Parathyroid adenoma (tissue), 2 donors: ENCODE measurements around the gene CDKL1.

ENCODE experiments used
- H2AFZ ChIP-seq: fragments of 300-600 bp; sonication (generic); one replicate; pipeline ENCODE4 v1.7.0; 2017; ENCODE audit warnings: antibody characterized with exemption, mild to moderate bottlenecking
- H3K27ac ChIP-seq: fragments of 300-600 bp; sonication (generic); one replicate; pipeline ENCODE4 v1.7.0; 2017
- H3K27me3 ChIP-seq: fragments of 300-600 bp; sonication (generic); one replicate; pipeline ENCODE4 v1.7.0; 2017; ENCODE audit warnings: low read length; ENCODE audit not compliant: control insufficient read depth, insufficient read depth
- H3K36me3 ChIP-seq: fragments of 300-600 bp; sonication (generic); one replicate; pipeline ENCODE4 v1.7.0; 2017; ENCODE audit warnings: low read length; ENCODE audit not compliant: control insufficient read depth, insufficient read depth
- H3K4me1 ChIP-seq: fragments of 300-600 bp; sonication (generic); one replicate; pipeline ENCODE4 v1.7.0; 2017; ENCODE audit warnings: control low read depth
- H3K4me2 ChIP-seq: fragments of 300-600 bp; sonication (generic); one replicate; pipeline ENCODE4 v1.7.0; 2017; ENCODE audit warnings: low read length
- H3K4me3 ChIP-seq: fragments of 300-600 bp; sonication (generic); one replicate; pipeline ENCODE4 v1.7.0; 2017; ENCODE audit warnings: low read depth, low read length
- H3K79me2 ChIP-seq: fragments of 300-600 bp; sonication (generic); one replicate; pipeline ENCODE4 v1.7.0; 2017; ENCODE audit warnings: control low read depth
- H3K9ac ChIP-seq: fragments of 300-600 bp; sonication (generic); one replicate; pipeline ENCODE4 v1.7.0; 2017; ENCODE audit warnings: mild to moderate bottlenecking
- H3K9me3 ChIP-seq: fragments of 300-600 bp; sonication (generic); one replicate; pipeline ENCODE4 v1.7.0; 2017; ENCODE audit warnings: low read length; ENCODE audit not compliant: control insufficient read depth
- TF ChIP-seq, protein P1 (sequence below): fragments of 300-600 bp; sonication (generic); IDR thresholded peaks from one replicate; pipeline ENCODE4 v1.7.0; 2017; ENCODE audit warnings: antibody characterized with exemption, mild to moderate bottlenecking
- donor health status: primary hyperparathyroidism.

The CDKL1 gene

GRCh38 chr14:50377550-50378085, 19.1 kb downstream of the CDKL1 start:
- TF ChIP-seq, protein P1, sequence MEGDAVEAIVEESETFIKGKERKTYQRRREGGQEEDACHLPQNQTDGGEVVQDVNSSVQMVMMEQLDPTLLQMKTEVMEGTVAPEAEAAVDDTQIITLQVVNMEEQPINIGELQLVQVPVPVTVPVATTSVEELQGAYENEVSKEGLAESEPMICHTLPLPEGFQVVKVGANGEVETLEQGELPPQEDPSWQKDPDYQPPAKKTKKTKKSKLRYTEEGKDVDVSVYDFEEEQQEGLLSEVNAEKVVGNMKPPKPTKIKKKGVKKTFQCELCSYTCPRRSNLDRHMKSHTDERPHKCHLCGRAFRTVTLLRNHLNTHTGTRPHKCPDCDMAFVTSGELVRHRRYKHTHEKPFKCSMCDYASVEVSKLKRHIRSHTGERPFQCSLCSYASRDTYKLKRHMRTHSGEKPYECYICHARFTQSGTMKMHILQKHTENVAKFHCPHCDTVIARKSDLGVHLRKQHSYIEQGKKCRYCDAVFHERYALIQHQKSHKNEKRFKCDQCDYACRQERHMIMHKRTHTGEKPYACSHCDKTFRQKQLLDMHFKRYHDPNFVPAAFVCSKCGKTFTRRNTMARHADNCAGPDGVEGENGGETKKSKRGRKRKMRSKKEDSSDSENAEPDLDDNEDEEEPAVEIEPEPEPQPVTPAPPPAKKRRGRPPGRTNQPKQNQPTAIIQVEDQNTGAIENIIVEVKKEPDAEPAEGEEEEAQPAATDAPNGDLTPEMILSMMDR = no peak
- no peaks in the 10 kb centered on the region for H3K4me1 ChIP-seq
- no peak overlapping the region for H3K27ac ChIP-seq
- H3K79me2 ChIP-seq = no peaks in the 10 kb centered on the region
- H2AFZ ChIP-seq = no peak overlapping the region
- H3K9ac ChIP-seq = no peak overlapping the region
- no peaks in the 10 kb centered on the region for H3K27me3 ChIP-seq
- no peak overlapping the region for H3K4me3 ChIP-seq
- H3K4me2 ChIP-seq = no peak overlapping the region
- no peaks in the 10 kb centered on the region for H3K36me3 ChIP-seq
- no peaks in the 10 kb centered on the region for H3K9me3 ChIP-seq

GRCh38 chr14:50375760-50376159, 20.9 kb downstream of the CDKL1 start:
- TF ChIP-seq, protein P1 = no peak
- no peaks in the 10 kb centered on the region for H3K4me1 ChIP-seq

GRCh38 chr14:50373959-50374358, 22.7 kb downstream of the CDKL1 start:
- TF ChIP-seq, protein P1 = no peak
- H3K27ac ChIP-seq = no peak overlapping the region
- no peaks in the 10 kb centered on the region for H3K79me2 ChIP-seq
- H2AFZ ChIP-seq = no peak overlapping the region
- H3K4me3 ChIP-seq = no peak overlapping the region
- H3K27me3 ChIP-seq = no peaks in the 10 kb centered on the region
- H3K36me3 ChIP-seq = no peaks in the 10 kb centered on the region
- H3K4me2 ChIP-seq = no peak overlapping the region
- no peaks in the 10 kb centered on the region for H3K9me3 ChIP-seq
- no peaks in the 10 kb centered on the region for H3K4me1 ChIP-seq
- H3K9ac ChIP-seq = no peak overlapping the region

More at GRCh38 chr14:50375760-50376159, 20.9 kb downstream of the CDKL1 start:
- Histone ChIP-seq H2AFZ (no peak overlapping the region), H3K27me3 (no peaks in the 10 kb centered on the region), H3K27ac (no peak overlapping the region), H3K4me3 (no peak overlapping the region), H3K79me2 (no peaks in the 10 kb centered on the region), H3K9me3 (no peaks in the 10 kb centered on the region), H3K4me2 (no peak overlapping the region), H3K9ac (no peak overlapping the region), H3K36me3 (no peaks in the 10 kb centered on the region)

DNA sequence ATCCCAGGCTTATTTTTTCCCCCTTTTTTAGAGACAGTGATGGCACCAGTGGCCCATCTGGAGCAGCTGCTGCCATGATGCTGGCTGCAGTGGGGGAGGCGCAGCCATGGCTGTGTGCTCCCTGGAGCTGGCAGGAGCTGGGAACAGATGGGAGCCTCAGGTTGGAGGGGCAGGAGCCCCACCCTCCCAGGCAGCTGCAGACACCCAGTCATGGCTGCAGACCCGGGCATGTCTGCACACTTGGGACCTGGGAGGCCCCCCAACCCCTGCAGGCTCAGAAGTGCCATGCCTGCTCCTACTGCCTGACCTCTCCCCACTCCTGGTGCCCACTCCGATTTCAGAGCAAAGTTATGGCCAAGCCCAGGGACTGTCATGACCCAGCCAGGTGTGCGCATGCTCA, 25.1 kb downstream of the CDKL1 start:
- H3K4me1 ChIP-seq = no peaks in the 10 kb centered on the region
- no peak overlapping the region for H2AFZ ChIP-seq
- H3K36me3 ChIP-seq = no peaks in the 10 kb centered on the region
- TF ChIP-seq, protein P1 = no peak
- no peak overlapping the region for H3K27ac ChIP-seq
- H3K9ac ChIP-seq = no peak overlapping the region
- H3K9me3 ChIP-seq = no peaks in the 10 kb centered on the region
- no peaks in the 10 kb centered on the region for H3K27me3 ChIP-seq
- no peaks in the 10 kb centered on the region for H3K79me2 ChIP-seq
- H3K4me2 ChIP-seq = no peak overlapping the region
- H3K4me3 ChIP-seq = no peak overlapping the region

DNA sequence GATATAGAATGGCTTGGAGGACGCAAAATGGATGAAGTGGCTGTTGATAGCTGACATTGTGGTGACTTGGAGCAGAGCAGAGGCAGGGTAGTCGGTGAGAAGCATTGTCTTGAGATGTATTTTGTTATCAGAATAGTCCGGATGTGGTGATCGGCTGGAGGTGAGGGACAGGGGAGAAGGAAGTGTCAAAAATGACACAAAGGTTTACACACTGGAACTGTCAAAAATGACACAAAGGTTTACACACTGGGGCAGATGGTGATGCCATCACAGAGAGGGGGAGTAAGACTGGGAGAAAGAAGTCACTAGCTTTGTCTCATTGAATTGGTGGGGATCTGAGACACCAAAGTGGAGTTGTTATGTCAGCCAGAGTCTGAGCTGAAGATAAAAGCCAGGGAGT, 30.1 kb downstream of the CDKL1 start:
- no peaks in the 10 kb centered on the region for H3K79me2 ChIP-seq
- no peaks in the 10 kb centered on the region for H3K27me3 ChIP-seq
- no peak overlapping the region for H3K4me2 ChIP-seq
- TF ChIP-seq, protein P1 = no peak
- no peak overlapping the region for H3K9ac ChIP-seq
- no peaks in the 10 kb centered on the region for H3K4me1 ChIP-seq
- no peaks in the 10 kb centered on the region for H3K36me3 ChIP-seq
- H3K27ac ChIP-seq = no peak overlapping the region
- no peak overlapping the region for H2AFZ ChIP-seq
- no peak overlapping the region for H3K4me3 ChIP-seq
- no peaks in the 10 kb centered on the region for H3K9me3 ChIP-seq
